GM23248 (cell line): ENCODE data around the gene ATF3. TPM values are rescaled to one million over a fixed set of nuclear protein-coding genes. Genes with fewer than 3 reads are reported as not detected.

Source experiments
- DNase-seq: peaks from one replicate; pipeline ENCODE4 v3.0.0-alpha.2; 2015
- H2AFZ ChIP-seq: fragments of 200-600 bp; sonication (generic); 2 replicates; pipeline ENCODE4 v1.6.1; 2016; ENCODE audit warnings: antibody characterized with exemption
- H3F3A ChIP-seq: fragments of 200-600 bp; sonication (generic); 2 replicates; pipeline ENCODE4 v1.6.1; 2016; ENCODE audit warnings: mild to moderate bottlenecking, antibody characterized with exemption, mixed run types; ENCODE audit not compliant: insufficient read depth
- H3K27ac ChIP-seq: fragments of 200-600 bp; sonication (generic); 2 replicates; pipeline ENCODE4 v1.5.1; 2016; ENCODE audit warnings: mild to moderate bottlenecking
- H3K27me3 ChIP-seq: fragments of 200-600 bp; sonication (generic); replicated peaks from 2 replicates; pipeline ENCODE4 v1.6.1; 2016; ENCODE audit warnings: mild to moderate bottlenecking; ENCODE audit not compliant: insufficient read depth
- H3K36me3 ChIP-seq: fragments of 200-600 bp; sonication (generic); 2 replicates; pipeline ENCODE4 v1.6.1; 2016; ENCODE audit warnings: low read depth, mild to moderate bottlenecking
- H3K4me1 ChIP-seq: fragments of 200-600 bp; sonication (generic); 2 replicates; pipeline ENCODE4 v1.6.1; 2016; ENCODE audit warnings: mild to moderate bottlenecking; ENCODE audit not compliant: insufficient read depth
- H3K4me2 ChIP-seq: fragments of 200-600 bp; sonication (generic); one replicate; pipeline ENCODE4 v1.6.1; 2016; ENCODE audit warnings: mild to moderate bottlenecking; ENCODE audit not compliant: unreplicated experiment
- H3K4me3 ChIP-seq: fragments of 200-600 bp; sonication (generic); 2 replicates; pipeline ENCODE4 v1.5.1; 2016; ENCODE audit warnings: mild to moderate bottlenecking
- H3K79me2 ChIP-seq: fragments of 200-600 bp; sonication (generic); 2 replicates; pipeline ENCODE4 v1.6.1; 2016; ENCODE audit warnings: mild to moderate bottlenecking; ENCODE audit not compliant: insufficient read depth
- H3K9ac ChIP-seq: fragments of 200-600 bp; sonication (generic); 2 replicates; pipeline ENCODE4 v1.6.1; 2016; ENCODE audit warnings: mild to moderate bottlenecking
- H3K9me2 ChIP-seq: fragments of 200-600 bp; sonication (generic); 2 replicates; pipeline ENCODE4 v1.6.1; 2016; ENCODE audit warnings: mixed run types, mild to moderate bottlenecking, moderate library complexity; ENCODE audit not compliant: insufficient read depth
- H3K9me3 ChIP-seq: fragments of 200-600 bp; sonication (generic); one replicate; pipeline ENCODE4 v1.6.1; 2017; ENCODE audit warnings: low read depth
- H4K20me1 ChIP-seq: fragments of 200-600 bp; sonication (generic); 2 replicates; pipeline ENCODE4 v1.6.0; 2016; ENCODE audit not compliant: insufficient read depth
- EZH2 ChIP-seq: fragments of 200-600 bp; sonication (generic); IDR thresholded peaks from 2 replicates; pipeline ENCODE4 v1.6.1; 2018; ENCODE audit warnings: antibody characterized with exemption, mild to moderate bottlenecking; ENCODE audit not compliant: insufficient read depth, poor library complexity, severe bottlenecking
- EZH2phosphoT487 ChIP-seq: fragments of 200-600 bp; sonication (generic); IDR thresholded peaks from 2 replicates; pipeline ENCODE4 v1.6.1; 2018; ENCODE audit warnings: antibody characterized with exemption, moderate library complexity, mild to moderate bottlenecking, low read depth; ENCODE audit not compliant: insufficient read depth
- WGBS, 2 experiments: methylation state at CpG; one replicate each; pipeline ENCODE4 v1.1.6; 2015 to 2017; ENCODE audit warnings: low lambda C conversion rate in 2 of 2, low coverage in 1 of 2; ENCODE audit errors: missing lambda C conversion rate in 2 of 2; 5-methylcytosine and 5-hydroxymethylcytosine counted together
- in situ Hi-C: fragments of 300-500 bp; cut with MboI; formaldehyde crosslinking; loops from 2 replicates; pipeline ENCODE4 v1.15.0; 2020
- polyA plus RNA-seq: library from polyadenylated mRNA; unstranded; fragments of >200 nt; fragmentation: Nextera tagmentation; extraction: Ambion mirVana; gene quantifications from 2 replicates; pipeline ENCODE4 v1.2.1, GENCODE V29; 2016
- total RNA-seq: library from RNA; depleted of rRNA; stranded (reverse); fragments of >200 nt; shearing (Covaris generic); gene quantifications from 2 replicates; pipeline ENCODE4 v1.2.3, GENCODE V29; 2014

ATF3 gene
- total and polyA plus RNA-seq, 2 experiments from 2014 or later = 0.86 to 1.7 TPM

DNA sequence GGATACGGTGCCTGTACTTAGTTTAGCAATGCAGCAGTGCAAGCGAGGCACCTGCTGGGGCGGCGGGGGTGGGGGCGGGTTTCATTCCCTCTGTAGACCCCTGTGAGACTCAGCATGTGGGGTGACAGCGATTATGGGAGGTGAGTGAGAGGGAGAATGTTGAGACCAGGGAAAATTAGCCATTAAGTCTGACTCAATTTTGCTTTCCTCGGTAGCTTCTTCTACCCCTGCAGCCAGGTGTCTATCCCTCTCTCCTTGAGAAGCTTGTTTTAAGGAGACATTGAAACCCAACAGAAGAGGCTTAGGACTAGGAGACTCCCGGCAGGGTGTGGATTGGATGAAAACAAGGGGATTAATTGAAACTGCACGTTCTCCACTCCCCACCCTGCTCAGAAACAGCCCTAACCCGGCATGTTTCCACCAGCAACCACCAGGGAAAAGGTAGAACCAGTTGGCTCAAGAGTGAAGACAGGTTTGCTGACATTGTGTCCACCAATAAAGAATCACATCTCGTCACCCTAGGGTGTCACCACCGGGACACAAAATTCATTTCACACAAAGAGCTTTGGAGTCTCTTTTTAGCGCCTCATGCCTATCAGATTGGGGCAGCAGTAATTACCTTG, 20.6 kb upstream of the ATF3 start:
- Histone ChIP-seq H3F3A (no peaks in the 10 kb centered on the region), H2AFZ (no peak overlapping the region), H3K4me2 (no peak overlapping the region), H4K20me1 (no peaks in the 10 kb centered on the region), H3K4me1 (no peaks in the 10 kb centered on the region), H3K27ac (no peak overlapping the region), H3K9me3 (no peaks in the 10 kb centered on the region), H3K9me2 (no peaks in the 10 kb centered on the region), H3K4me3 (no peak overlapping the region), H3K9ac (no peak overlapping the region), H3K36me3 (no peaks in the 10 kb centered on the region), H3K27me3 (peaks cover 66% of the 10 kb centered on the region), H3K79me2 (no peaks in the 10 kb centered on the region)
- in situ Hi-C loops = no loop called here
- 18 to 23% methylated on average over 12 to 13 of the region's 13 CpGs for WGBS, 2 experiments
- DNase-seq = no peak
- TF ChIP-seq EZH2 (no peak), EZH2phosphoT487 (no peak)

DNA sequence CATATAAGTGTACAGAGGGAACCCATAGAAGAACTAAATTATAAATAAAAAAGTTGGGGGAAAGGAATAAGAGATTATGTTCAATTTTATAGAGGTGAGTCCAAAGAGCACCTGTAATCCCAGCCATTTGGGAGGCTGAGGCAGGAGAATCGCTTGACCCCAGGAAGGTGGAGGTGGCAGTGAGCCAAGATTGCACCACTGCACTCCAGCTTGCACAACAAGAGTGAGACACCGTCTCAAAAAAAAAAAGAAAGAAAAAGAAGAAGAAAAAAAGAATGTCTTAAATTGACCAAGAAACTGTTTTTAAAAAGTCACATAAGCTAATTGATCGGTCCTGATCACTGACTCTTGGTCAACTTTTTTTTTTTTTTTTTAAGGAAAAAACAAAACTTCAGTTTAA, 19.1 kb upstream of the ATF3 start:
- TF ChIP-seq EZH2phosphoT487 = no peak
- no peak for TF ChIP-seq EZH2
- Histone ChIP-seq H3K4me2 (no peak overlapping the region), H3K79me2 (no peaks in the 10 kb centered on the region), H3K9ac (no peak overlapping the region), H3F3A (no peaks in the 10 kb centered on the region), H3K27ac (no peak overlapping the region), H3K9me2 (no peaks in the 10 kb centered on the region), H2AFZ (no peak overlapping the region), H4K20me1 (no peaks in the 10 kb centered on the region), H3K4me1 (no peaks in the 10 kb centered on the region), H3K4me3 (no peak overlapping the region), H3K9me3 (no peaks in the 10 kb centered on the region), H3K36me3 (no peaks in the 10 kb centered on the region), H3K27me3 (peaks cover 62% of the 10 kb centered on the region)
- DNase-seq = no peak
- in situ Hi-C loops = no loop called here
- 15 to 19% methylated on average over 3 of the region's 3 CpGs for WGBS, 2 experiments

GRCh38 chr1:212591922-212592321, 16.6 kb upstream of the ATF3 start:
- TF ChIP-seq EZH2phosphoT487 (no peak), EZH2 (no peak)
- Histone ChIP-seq H2AFZ (no peak overlapping the region), H3K9ac (no peak overlapping the region), H3K4me1 (peaks cover 11% of the 10 kb centered on the region), H4K20me1 (no peaks in the 10 kb centered on the region), H3K9me3 (no peaks in the 10 kb centered on the region), H3K9me2 (no peaks in the 10 kb centered on the region), H3K79me2 (no peaks in the 10 kb centered on the region), H3F3A (peaks cover 4% of the 10 kb centered on the region; the same call in 1 of the 2 replicates), H3K27ac (no peak overlapping the region), H3K27me3 (peaks cover 51% of the 10 kb centered on the region), H3K4me3 (no peak overlapping the region), H3K4me2 (no peak overlapping the region), H3K36me3 (no peaks in the 10 kb centered on the region)
- in situ Hi-C loops = no loop called here
- no peak for DNase-seq
- 47 to 52% methylated on average over 3 of the region's 3 CpGs for WGBS, 2 experiments

DNA sequence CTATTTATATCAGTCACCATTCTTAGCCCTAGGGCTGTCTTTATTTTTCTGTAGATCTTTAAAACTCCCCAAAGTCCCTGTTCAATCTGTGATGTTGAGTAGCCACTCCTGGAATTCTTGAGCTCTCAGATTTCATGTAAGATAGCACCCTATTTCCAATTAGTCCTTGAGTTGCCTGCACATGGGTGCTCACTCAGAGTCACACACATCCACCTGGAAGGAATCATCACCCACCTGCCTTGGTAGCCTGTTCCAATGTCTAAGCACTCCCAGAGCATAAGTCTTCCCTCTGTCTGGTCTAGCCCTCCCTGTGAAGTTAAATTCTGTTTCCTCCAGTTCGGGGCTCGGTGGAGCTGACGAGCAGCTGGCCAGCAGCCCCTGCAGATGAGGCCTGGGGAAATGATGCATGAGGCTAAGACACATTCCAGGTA, 14.7 kb upstream of the ATF3 start:
- H3K9ac ChIP-seq = no peak overlapping the region
- no peak overlapping the region for H3K27ac ChIP-seq
- H3K79me2 ChIP-seq = no peaks in the 10 kb centered on the region
- peaks cover 32% of the 10 kb centered on the region for H3K27me3 ChIP-seq
- H3F3A ChIP-seq = peaks cover 5% of the 10 kb centered on the region; the same call in 1 of the 2 replicates
- H3K4me2 ChIP-seq = no peak overlapping the region
- H3K4me3 ChIP-seq = no peak overlapping the region
- H3K4me1 ChIP-seq = peaks cover 13% of the 10 kb centered on the region
- 80 to 92% methylated on average over 3 of the region's 3 CpGs for WGBS, 2 experiments
- no peak for TF ChIP-seq EZH2phosphoT487
- no peak for TF ChIP-seq EZH2
- no peaks in the 10 kb centered on the region for H3K9me2 ChIP-seq
- H3K36me3 ChIP-seq = no peaks in the 10 kb centered on the region
- H4K20me1 ChIP-seq = no peaks in the 10 kb centered on the region
- no peak for DNase-seq
- H3K9me3 ChIP-seq = no peaks in the 10 kb centered on the region
- in situ Hi-C loops = no loop called here
- H2AFZ ChIP-seq = no peak overlapping the region

DNA sequence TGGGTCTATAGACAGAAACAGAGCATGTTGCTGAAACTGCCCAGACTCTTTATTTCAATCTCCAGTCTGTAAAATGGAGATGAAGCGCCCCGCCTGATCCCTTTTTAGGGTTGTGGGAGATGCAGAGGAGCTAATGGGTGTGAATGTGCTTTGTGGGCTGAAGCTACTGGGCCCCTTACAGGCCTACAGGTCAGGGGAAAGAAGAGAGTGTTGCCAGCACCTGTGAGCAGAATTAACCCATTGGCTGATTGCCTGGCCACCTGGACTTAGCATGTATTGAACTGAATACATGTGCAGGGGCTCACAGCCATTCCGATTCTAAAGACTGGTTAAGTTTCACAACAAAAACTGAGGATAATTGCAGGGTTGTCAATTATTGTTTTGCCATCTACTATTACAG, 13.9 kb upstream of the ATF3 start:
- no peaks in the 10 kb centered on the region for H3K36me3 ChIP-seq
- in situ Hi-C loops = no loop called here
- peaks cover 24% of the 10 kb centered on the region for H3K27me3 ChIP-seq
- DNase-seq = no peak
- H4K20me1 ChIP-seq = no peaks in the 10 kb centered on the region
- no peak overlapping the region for H3K9ac ChIP-seq
- TF ChIP-seq EZH2 = no peak
- TF ChIP-seq EZH2phosphoT487 = no peak
- H3K27ac ChIP-seq = no peak overlapping the region
- no peaks in the 10 kb centered on the region for H3K9me3 ChIP-seq
- H3K4me3 ChIP-seq = no peak overlapping the region
- no peak overlapping the region for H3K4me2 ChIP-seq
- peaks cover 13% of the 10 kb centered on the region for H3K4me1 ChIP-seq
- H3K9me2 ChIP-seq = no peaks in the 10 kb centered on the region
- no peak overlapping the region for H2AFZ ChIP-seq
- 87% methylated on average over 3 of the region's 3 CpGs for WGBS, 2 experiments
- H3K79me2 ChIP-seq = no peaks in the 10 kb centered on the region
- H3F3A ChIP-seq = peaks cover 5% of the 10 kb centered on the region; the same call in 1 of the 2 replicates
